Spinal cord (tissue), 10 donors: Measurements from ENCODE around the gene PLEKHA1. TPM values are rescaled to one million over a fixed set of nuclear protein-coding genes. Genes with fewer than 3 reads are reported as not detected.

Source experiments
- DNase-seq, 6 donors: peaks; one replicate each; pipeline versions ENCODE4 v3.0.0 to v3.0.0-alpha.2; 2013 to 2015; ENCODE audit warnings: low spot score in 6 of 6, low read depth in 4 of 6
- H3K27ac ChIP-seq: one replicate; pipeline ENCODE4 v1.5.1; 2013; ENCODE audit warnings: low read depth, low read length, control low read depth
- H3K27me3 ChIP-seq: one replicate; pipeline ENCODE4 v1.6.1; 2013; ENCODE audit warnings: low read length; ENCODE audit not compliant: control insufficient read depth, insufficient read depth
- H3K36me3 ChIP-seq: one replicate; pipeline ENCODE4 v1.6.1; 2013; ENCODE audit warnings: low read length; ENCODE audit not compliant: control insufficient read depth, insufficient read depth
- H3K4me1 ChIP-seq: one replicate; pipeline ENCODE4 v1.6.1; 2013; ENCODE audit warnings: low read length; ENCODE audit not compliant: control insufficient read depth, insufficient read depth
- H3K4me3 ChIP-seq: one replicate; pipeline ENCODE4 v1.5.1; 2013; ENCODE audit warnings: low read depth, low read length, control low read depth
- H3K9me3 ChIP-seq: one replicate; pipeline ENCODE4 v1.6.1; 2013; ENCODE audit warnings: low read length; ENCODE audit not compliant: control insufficient read depth, insufficient read depth
- WGBS: methylation state at CpG from one replicate; pipeline ENCODE4 v1.1.5; 2013; ENCODE audit warnings: missing lambda C conversion rate; ENCODE audit not compliant: insufficient coverage; 5-methylcytosine and 5-hydroxymethylcytosine counted together
- polyA plus RNA-seq, 2 donors: library from polyadenylated mRNA; unstranded; fragments of 120-200 nt; gene quantifications; one replicate each; pipeline ENCODE4 v1.2.1, GENCODE V29; 2013; ENCODE audit not compliant: insufficient read length in 2 of 2
- total RNA-seq, 2 donors: library from RNA; depleted of rRNA in 1 of 2; stranded (reverse); fragments of 120-200 nt in 1 of 2; fragments of >200 nt in 1 of 2; gene quantifications; one replicate each; pipeline versions ENCODE4 v1.2.3 to v1.2.4, GENCODE V29; 2013 to 2014
- donor health status: healthy.

The PLEKHA1 gene
- total and polyA plus RNA-seq, 4 donors = 43.4 to 119 (median 107) TPM

DNA sequence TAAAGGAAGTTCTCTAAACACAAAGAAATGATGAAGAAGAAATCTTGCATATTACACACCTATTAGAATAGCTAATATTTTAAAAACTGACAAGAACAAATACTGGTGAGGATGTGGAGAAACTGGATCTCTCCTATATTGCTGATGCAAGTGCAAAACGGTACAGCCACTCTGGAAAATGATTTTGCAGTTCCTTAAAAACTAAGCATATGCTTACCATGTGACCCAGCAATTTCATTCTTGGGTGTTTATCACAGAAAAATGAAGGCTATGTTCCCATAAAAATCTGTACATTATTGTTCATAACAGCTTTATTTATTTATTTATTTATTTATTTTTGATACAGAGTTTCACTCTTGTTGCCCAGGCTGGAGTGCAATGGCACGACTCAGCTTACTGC lies 14.9 kb upstream of the PLEKHA1 start:
- peaks cover 8% of the 10 kb centered on the region for H3K4me1 ChIP-seq
- H3K4me3 ChIP-seq = no peak overlapping the region
- no peaks in the 10 kb centered on the region for H3K36me3 ChIP-seq
- no peaks in the 10 kb centered on the region for H3K27me3 ChIP-seq
- H3K9me3 ChIP-seq = no peaks in the 10 kb centered on the region
- no peak for DNase-seq
- WGBS = no CpG with 5 or more reads among the region's 2 CpGs
- no peak overlapping the region for H3K27ac ChIP-seq

DNA sequence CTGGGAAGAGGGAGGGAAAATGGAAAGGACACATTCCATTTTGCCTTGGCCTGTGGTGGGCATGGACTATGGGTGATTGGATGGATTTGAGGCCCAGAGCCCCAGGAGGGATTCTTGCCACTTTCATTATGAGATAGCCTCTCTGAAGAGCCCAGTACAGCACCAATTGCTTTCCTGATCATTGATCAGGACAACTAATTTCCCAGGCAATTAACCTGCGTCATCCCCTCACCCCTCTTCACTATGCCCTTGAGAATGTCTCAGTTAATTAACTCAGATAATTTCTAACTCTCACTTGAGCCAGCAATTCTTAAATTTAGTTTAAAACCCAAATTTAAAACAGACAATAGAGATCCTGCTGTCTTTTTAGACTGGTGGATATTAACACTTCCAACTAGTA lies 13.5 kb upstream of the PLEKHA1 start:
- DNase-seq = peak in 1 of 6 donors; percentile 80
- Histone ChIP-seq H3K4me1 (peaks cover 8% of the 10 kb centered on the region), H3K4me3 (no peak overlapping the region), H3K27ac (no peak overlapping the region), H3K27me3 (no peaks in the 10 kb centered on the region), H3K36me3 (no peaks in the 10 kb centered on the region), H3K9me3 (no peaks in the 10 kb centered on the region)
- WGBS = 43% methylated on average over 1 of the region's 1 CpG

DNA sequence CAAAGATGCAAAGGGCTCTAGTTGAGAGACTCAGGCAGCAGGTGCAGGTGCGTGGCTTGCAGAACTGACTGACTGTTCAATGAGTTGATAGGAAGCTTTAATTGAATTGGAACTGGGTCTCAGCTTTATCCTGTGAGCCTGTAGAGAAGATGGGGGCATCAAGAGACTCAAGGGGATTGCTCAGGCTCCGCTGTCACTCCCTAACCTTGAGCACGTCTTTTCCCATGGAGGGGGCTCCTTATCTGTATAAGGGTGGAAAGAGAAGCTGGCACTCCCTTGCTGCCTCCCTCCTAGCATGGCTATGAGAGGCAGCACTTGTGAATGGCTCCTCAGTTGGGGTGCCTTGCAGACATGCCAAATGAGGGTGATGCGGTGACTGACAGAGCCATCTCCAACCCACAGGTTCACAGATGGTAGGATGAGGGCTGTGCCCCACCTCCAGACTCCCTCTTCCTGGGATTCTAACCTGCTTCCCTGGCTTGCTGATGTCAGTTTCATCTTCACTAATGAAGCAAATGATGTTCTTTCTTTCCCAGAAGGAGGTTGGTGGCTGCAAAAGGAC lies 12.4 kb upstream of the PLEKHA1 start:
- Histone ChIP-seq H3K27me3 (no peaks in the 10 kb centered on the region), H3K9me3 (no peaks in the 10 kb centered on the region), H3K27ac (no peak overlapping the region), H3K4me3 (no peak overlapping the region), H3K36me3 (no peaks in the 10 kb centered on the region), H3K4me1 (peaks cover 8% of the 10 kb centered on the region)
- DNase-seq = no peak
- WGBS = 96% methylated on average over 2 of the region's 4 CpGs

DNA sequence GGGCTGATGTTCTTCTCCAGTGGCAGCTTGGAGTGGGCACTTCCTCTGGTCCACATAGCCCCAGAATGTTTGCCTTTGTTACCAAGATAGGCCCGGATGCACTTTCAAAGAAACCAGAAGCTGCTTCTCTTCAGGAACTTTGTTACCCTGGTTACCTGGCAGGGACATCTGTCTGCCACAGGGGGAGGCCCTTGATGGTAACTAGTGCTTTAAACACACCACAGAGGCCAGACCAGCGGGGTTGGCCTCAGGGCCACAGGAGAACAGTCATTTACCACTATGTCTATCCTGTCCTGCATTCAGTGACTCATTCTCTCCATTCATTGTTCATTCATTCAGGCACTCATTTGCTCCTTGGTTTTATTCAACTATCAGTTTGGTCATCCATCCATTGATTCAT lies 11.9 kb upstream of the PLEKHA1 start:
- Histone ChIP-seq H3K4me1 (peaks cover 8% of the 10 kb centered on the region), H3K36me3 (no peaks in the 10 kb centered on the region), H3K4me3 (no peak overlapping the region), H3K9me3 (peaks cover 2% of the 10 kb centered on the region), H3K27me3 (no peaks in the 10 kb centered on the region), H3K27ac (no peak overlapping the region)
- WGBS = 13% methylated on average over 2 of the region's 2 CpGs
- peak in 2 of 6 donors; percentile 32 to 71 for DNase-seq

DNA sequence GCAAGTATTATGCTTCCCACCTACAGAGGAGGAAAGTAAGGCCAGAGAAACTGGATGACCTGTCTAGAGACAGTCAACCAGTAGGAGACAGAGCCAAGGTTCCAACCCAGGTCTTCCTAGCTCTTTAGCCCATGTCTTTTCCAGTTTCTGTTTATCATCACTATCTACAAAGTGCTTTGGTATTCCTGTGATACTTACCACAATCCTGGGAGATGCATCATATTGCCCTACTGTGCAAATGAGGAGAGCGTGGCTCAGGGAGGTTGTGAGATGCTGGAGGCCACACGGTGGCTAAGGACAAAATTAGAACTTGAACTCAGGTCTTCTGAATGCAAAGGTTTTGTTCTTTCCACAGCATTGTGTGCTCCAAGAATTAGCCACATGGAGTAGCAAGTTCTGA lies 11.2 kb upstream of the PLEKHA1 start:
- 100% methylated on average over 2 of the region's 2 CpGs for WGBS
- H3K36me3 ChIP-seq = no peaks in the 10 kb centered on the region
- no peak overlapping the region for H3K27ac ChIP-seq

DNA sequence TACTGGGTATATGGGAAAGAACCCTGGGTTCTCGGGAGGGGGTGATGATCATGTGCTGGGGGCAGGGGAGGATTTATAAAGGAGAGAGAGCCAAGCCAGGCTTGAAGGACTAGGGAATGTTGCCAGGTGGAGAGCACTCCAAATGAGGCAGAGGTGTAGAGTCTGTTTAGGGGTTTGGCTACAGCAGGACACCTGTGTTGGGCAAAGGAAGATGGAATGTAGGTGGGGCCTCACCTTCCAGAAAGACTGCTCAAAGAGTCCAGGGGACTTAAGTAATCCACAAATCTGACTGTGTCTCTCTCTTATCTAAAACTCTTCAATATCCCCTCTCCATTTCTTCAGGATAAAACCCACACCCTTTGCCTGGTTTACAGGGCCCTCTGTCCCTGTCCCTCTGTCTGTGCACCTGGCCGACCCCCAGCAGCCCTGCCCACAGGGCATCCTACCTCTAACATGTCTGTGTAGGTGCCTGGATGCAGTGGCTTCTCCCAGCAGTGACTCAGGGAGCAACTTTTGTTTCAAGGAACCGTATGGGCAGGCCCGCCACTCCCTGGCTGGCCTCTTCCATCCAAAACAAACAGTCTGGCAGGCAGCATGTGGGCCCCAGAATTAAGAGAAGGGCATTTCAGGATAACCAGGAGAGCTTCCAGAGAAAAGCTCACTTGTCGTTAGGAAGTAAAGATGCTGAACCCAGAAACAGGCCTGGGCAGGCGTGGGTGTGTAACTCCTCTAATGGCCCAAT lies 10.6 kb upstream of the PLEKHA1 start:
- no peak for DNase-seq
- no peak overlapping the region for H3K4me3 ChIP-seq
- peaks cover 13% of the 10 kb centered on the region for H3K4me1 ChIP-seq
- H3K36me3 ChIP-seq = no peaks in the 10 kb centered on the region
- H3K9me3 ChIP-seq = peaks cover 2% of the 10 kb centered on the region
- 68% methylated on average over 5 of the region's 6 CpGs for WGBS
- H3K27me3 ChIP-seq = no peaks in the 10 kb centered on the region
- H3K27ac ChIP-seq = no peak overlapping the region

More for the DNA sequence above, 11.2 kb upstream of the PLEKHA1 start:
- Histone ChIP-seq H3K9me3 (peaks cover 2% of the 10 kb centered on the region), H3K4me1 (peaks cover 9% of the 10 kb centered on the region), H3K4me3 (no peak overlapping the region), H3K27me3 (no peaks in the 10 kb centered on the region)
- no peak for DNase-seq

DNA sequence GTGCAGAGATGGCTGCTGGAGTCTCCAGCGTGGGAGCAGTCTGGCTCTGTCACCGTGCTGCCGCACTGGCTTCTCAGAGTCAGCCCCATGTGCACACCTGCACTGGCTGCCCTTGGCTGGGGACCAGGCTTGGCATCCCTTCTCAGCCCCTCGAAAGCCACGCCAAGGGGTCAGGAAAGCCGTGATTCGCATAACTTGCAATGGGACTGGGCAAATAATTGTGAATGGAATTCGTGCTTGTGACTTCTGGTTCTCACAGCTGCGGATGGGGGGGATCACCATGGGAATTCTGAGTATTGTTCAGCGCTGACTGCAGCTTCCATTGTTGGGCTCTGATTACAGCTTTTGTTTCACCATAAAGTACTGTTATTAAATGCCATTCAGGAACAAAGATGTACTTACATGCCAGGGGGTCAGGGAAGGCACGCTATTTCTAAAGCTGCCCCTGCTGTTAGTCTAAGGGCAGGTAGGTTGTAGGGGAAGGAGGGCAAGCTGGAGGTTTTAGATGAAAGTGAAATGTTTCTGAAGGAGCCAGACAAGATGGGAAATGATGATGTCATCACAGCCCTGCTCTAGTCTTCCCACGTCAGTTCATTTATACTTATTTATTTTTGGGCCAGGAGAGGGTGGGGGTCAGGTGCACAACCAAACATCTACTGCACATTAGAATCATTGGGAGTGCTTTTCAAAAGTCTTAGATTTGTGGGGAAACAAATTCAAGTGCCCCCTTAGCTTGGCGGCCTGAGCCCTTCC lies 5.8 kb upstream of the PLEKHA1 start:
- Histone ChIP-seq H3K27me3 (no peaks in the 10 kb centered on the region), H3K27ac (no peak overlapping the region), H3K36me3 (no peaks in the 10 kb centered on the region), H3K4me1 (peaks cover 6% of the 10 kb centered on the region), H3K9me3 (peaks cover 2% of the 10 kb centered on the region), H3K4me3 (no peak overlapping the region)
- WGBS = 24% methylated on average over 12 of the region's 13 CpGs
- peak in 2 of 6 donors; percentile 54 to 63 for DNase-seq

DNA sequence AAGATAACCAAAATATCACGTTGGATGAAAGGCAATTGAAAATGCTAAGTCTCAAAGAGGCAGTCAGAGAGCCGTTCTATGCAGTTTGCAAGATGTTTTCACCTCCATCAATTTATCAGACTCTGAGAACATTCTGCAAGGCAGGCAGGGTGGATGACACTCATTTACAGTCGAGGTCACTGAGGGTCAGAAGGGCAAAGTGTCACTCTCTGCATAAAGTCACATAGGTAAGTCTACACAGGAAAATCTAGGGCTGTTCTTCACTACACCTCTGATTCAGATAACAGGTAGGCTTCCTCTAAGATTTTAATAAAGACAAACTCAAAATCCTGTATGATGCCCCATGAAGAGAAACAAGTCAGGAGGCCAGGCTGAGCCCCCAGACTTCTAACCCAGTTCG lies 1.4 kb upstream of the PLEKHA1 start:
- 84% methylated on average over 3 of the region's 4 CpGs for whole genome bisulfite sequencing
- H3K9me3 ChIP-seq = no peaks in the 10 kb centered on the region
- no peak overlapping the region for H3K4me3 ChIP-seq
- no peak overlapping the region for H3K27ac ChIP-seq
- no peaks in the 10 kb centered on the region for H3K36me3 ChIP-seq
- H3K27me3 ChIP-seq = no peaks in the 10 kb centered on the region
- DNase-seq = no peak
- peaks cover 14% of the 10 kb centered on the region for H3K4me1 ChIP-seq

DNA sequence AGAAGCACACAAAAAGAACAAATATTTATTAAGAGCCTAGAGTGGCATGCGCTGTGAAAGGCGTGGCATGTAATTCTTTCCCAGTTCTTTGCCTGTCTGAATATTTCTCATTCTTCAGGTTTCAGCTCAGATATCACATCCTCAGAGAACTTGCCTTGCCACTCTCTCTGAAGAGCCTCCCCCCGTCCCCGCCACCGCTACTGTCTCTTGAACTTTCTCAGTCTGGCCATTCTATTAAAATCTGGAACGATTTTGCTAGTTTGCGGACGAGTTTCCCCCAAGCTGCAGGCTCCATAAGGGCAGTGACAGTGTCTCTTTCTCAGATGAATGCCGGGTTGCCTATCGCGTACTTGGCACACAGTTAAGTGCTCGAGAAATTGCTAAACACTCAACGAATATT lies 787 bp upstream of the PLEKHA1 start:
- Histone ChIP-seq H3K36me3 (no peaks in the 10 kb centered on the region), H3K4me3 (peak overlapping the region; percentile 72), H3K4me1 (peaks cover 9% of the 10 kb centered on the region), H3K9me3 (no peaks in the 10 kb centered on the region), H3K27me3 (no peaks in the 10 kb centered on the region), H3K27ac (peak overlapping the region; percentile 80)
- WGBS = 13% methylated on average over 9 of the region's 13 CpGs
- DNase-seq = no peak
